ENCODE data around the gene CYP2R1.
"Not testable (repeated sequence)": the region's sequence is repeated elsewhere in the genome, so short reads cannot be mapped to it uniquely, and the experiment has no call there.

The CYP2R1 gene

DNA sequence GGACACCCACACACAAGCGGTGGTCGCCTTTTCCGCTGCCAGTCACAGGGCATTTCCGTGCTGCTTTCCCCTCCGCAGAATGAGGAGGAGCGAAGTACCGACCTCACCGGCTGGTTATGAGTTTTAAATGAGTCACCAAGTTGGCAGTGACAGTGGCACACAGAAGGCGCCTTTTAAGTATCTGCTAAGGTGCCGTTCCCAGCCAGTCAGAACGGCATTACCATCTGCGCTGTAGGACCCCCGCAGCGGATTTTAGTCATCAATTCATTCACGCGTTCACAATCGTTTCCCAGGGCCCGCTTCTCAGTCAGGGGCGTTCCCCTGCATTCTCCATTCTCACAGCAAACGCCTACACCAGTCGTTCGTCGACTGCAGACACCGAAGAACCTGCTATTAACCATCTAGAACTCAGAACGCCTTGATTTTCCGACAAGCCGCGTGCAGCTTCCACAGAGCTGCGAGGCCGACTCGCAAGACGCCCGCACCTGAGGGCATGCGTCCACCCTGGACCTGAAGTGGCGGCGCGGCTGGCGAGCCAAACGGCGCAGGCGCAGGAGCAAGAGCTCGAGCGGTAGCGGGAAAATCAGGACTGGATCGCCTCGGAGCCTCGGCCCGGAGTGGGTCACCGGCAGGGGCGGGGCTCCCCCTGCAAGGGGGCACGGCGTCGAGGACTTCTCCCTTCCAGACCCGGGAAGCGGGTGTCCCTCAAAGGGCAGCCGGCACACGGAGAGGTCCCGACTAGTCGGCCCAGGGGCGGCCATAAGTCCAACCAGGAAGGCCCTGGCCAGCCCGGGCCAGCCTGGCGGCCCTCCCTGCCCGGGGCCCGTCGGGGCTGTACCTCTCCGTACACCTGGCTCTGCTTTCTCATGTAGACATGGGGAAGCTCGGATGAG, 642 bp downstream of the CYP2R1 start:
- DNase-seq: peak; percentile 91 to 92

DNA sequence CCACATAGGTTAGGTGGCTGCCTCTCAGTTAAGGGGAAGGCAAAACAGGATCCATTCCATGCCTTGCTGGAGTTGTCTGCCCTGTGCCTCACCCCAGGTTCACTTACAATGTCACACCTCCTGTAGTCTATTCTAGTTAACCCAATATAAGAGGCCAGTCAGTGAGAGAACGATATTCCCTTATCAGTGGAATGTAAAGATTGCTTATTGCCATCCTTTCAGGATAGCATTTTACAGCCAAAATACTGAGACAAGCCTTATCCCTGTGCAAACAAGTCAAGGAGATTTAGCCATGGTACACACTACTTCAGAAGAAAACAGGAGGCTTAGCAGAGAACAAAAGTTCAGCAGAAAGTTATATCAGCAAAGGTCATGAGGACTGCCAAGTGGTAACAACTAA, 5.5 kb downstream of the CYP2R1 start:
- no peak for DNase-seq

DNA sequence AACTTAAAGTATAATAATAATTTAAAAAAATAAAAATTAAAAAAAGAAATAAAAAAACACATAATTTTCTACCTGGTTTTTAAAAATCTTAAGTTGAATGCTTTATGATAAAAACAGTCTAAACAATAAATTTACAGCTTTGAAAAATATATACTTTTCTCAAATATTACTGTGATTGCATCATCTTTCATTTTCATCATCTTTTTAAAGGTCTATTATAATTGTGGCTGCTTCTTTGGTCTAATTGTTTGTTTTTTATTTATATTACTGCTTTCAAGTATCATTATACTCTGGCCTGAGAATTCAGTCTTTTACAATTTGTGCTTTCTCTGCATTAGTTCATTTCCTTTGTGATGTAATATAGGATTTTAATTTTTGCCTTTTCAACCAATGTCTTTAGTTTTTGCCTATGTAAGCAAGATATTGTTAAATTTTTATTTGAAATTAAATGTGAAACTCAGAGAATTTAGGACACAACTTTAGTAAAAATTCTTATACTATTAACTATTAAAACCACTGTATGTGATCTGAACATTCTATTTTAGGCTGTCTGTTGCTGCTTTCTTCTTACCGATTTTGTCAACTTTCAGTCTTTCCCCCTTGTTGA, 7.3 kb downstream of the CYP2R1 start:
- no peak for DNase-seq

DNA sequence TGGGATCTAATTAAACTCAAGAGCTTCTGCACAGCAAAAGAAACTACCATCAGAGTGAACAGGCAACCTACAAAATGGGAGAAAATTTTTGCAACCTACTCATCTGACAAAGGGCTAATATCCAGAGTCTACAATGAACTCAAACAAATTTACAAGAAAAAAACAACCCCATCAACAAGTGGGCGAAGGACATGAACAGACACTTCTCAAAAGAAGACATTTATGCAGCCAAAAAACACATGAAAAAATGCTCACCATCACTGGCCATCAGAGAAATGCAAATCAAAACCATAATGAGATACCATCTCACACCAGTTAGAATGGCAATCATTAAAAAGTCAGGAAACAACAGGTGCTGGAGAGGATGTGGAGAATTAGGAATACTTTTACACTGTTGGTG, 8.3 kb downstream of the CYP2R1 start:
- DNase-seq: not testable (repeated sequence)

DNA sequence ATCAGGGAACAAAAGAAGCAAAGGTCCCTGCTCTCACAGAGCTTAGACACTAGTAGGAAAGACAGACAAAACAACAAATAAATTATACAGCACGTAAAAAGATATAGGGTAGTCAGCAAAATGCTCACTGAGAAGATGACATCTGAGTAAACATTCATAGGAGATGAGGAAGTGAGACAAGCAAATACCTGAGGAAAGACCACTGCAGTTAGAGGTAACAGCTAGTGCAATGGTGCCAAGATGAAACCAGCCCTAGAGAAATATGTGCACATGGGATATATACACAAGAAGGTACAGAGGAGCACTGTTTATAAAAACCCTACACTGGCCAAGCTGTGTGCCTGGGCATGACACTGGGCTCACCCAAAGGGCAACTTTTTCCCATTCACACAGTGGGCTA, 9.8 kb downstream of the CYP2R1 start:
- DNase-seq: no peak

DNA sequence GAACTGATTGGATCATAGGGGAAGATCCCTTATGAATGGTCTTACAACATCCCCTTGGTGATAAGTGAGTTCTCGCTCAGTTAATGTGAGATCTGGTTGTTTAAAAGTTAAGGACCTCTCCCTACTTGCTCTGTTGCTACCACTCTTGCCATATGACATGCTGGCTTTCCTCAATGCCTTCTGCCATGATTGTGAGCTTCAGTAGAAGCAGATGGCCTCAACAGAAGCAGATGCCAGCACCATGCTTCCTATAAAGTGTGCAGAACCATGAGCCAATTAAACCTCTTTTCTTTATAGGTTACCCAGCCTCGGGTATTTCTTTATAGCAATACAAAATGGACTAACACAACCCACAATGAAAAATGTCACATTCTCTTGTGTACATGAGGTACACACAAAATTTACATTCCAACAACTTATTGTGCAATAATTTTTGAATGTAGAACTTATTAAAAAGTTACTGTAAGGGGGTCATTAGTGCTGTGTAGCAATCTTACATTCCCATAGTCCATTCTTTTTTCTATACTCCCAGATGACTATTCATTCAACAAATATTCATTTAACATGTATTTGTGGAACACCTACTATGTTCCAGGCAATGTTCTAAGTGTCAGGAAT, 10.3 kb downstream of the CYP2R1 start:
- no peak for DNase-seq

DNA sequence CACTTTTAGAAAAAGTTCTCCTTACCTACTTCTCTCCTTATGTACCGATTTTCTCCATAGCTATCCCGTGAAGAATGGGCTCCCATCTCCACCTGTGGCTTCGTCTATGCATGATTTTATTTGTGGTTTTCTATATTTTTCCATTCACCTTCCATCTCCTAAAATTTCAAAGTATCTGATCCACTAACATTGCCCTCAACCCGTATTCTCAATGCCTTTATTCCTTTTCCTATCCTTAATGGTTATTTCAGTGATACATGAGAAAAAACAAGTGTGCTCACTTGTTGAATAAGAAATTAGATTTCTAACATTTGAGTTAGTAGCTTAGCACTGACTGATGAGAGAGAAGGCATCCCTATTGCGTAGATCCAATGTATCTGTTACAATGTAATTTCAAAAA, 16.9 kb downstream of the CYP2R1 start:
- DNase-seq: no peak

DNA sequence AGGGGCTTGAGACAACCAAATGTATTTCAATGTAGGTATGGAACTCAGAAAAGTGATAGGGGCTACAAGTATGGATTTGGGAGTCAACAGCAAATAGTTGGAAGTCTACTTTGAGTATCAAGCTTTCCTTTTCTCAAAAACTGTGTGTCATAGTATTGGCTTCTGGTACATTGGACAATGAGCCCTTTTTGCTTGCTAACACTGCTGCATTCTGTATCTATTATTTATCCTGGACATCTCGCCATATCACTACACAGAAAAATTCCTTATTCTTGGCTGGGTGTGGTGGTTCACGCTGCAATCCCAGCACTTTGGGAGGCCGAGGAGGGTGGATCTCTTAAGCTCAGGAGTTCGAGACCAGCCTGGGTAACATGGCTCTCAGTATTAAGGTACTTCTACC, 18.4 kb downstream of the CYP2R1 start:
- no peak for DNase-seq

DNA sequence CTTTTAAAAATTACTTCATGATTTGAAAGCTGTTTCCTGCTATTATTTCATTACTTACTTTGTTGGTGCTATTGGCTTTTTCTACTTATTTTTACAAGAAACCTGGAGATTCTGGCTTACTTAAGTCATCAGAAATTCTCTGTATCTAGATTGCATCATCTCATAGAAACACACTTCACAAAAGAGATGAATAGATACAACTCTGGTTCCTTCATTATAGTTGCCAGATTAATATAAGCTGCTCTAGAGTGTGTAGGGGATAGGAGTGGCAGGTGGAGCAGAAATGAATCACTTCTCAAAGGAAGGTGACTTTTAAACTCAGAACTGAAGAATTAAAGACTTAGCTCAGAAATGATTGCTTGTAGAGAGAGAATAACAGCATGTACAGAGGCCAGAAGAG, 20.0 kb downstream of the CYP2R1 start:
- DNase-seq: no peak

DNA sequence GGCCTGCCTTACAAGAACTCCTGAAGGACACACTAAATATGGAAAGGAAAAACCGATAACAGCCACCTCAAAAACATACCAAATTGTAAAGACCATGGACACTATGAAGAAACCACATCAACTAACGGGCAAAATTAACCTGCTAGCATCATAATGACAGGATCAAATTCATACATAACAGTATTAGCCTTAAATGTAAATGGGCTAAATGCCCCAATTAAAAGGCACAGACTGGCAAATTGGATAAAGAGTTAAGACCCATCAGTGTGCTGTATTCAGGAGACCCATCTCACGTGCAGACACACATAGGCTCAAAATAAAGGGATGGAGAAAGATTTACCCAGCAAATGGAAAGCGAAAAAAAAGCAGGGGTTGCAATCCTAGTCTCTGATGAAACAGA, 28.3 kb downstream of the CYP2R1 start:
- not testable (repeated sequence) for DNase-seq

DNA sequence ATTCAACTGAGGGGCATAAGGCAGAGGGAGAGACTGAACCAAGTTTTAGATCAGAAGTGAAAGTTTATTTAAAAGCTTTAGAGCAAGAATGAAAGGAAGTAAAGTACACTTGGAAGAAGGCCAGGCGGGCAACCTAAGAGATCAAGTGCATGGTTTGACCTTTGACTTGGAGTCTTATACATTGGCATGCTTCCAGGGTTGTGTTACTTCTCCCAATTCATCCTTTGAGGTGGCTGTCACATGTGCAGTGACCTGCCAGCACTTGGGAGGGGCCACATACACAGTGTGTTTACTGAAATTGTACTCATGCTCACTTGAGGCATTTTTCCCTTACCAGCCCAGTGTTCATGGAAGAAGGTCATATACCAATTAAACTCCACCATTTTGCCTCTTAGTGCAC, 30.4 kb downstream of the CYP2R1 start:
- no peak for DNase-seq

DNA sequence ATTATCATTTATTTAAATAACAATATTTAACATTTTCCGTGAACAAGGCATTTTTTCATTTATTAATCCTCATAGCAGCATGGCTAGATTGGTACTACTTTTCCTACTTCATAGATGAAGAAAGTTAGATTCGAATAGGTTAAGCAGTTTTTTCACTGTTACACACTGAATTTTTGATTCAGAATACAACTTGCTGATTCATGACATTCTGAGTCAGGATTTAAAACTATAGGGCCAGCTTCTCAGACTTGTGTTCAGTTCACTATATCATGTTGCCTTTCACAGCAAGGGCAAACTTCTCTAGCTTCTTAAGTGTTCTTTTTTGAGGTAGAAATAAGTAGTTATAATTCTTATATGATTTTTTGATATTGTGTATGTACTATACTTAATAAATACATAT, 31.5 kb downstream of the CYP2R1 start:
- DNase-seq: no peak

DNA sequence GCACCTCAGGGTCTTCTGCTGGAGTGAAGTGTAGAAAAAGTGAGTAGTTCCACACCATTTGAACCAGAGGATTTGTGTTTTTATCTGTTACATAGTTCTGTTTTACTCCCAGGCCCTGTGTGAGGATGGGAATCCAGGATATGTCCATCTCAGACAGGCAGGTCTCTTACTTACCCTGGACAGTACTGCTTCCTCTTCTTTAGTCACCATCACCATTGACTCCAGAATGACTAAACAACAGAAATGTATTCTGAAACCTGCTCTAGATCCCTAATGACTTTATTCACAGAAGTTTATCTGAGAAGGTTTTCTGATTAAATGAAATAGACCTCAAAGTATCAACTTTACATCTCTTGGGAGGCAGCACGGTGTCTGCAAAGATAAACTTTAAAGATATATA, 33.6 kb downstream of the CYP2R1 start:
- no peak for DNase-seq

DNA sequence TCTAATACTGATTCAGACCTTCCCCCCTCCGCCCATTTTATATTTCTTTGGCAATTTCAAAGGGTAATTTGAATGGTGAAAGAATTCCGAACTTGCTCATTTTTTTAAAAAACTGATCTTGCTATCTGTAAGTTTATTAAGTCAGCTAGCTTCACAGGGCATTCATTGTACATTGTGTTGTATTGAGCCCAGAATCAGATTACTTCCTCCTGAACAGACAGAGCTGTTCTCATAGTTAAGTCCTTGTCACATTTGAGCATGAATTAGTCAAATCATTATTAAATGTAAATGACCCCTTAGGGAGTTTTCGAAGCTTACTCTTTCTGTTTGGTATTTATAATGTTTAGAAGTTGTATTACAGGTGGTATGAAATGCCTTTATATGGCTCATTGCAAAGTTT, 34.4 kb downstream of the CYP2R1 start:
- DNase-seq: no peak

DNA sequence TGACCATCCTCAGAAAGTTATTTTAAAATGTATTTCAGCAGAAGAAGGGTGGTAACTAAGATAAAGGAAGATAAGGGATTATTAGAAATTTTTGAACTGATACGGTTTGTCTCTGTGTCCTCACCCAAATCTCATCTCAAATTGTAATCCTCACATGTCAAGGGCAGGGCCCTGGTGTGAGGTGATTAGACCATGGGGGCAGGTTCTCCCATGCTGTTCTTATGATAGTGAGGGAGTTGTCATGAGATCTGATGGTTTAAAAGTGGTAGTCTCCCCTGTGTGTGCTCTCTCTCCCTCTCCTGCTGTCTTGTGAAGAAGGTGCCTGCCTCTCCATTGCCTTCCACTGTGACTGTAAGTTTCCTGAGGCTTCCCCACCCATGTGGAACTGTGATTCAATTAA, 36.1 kb downstream of the CYP2R1 start:
- no peak for DNase-seq

DNA sequence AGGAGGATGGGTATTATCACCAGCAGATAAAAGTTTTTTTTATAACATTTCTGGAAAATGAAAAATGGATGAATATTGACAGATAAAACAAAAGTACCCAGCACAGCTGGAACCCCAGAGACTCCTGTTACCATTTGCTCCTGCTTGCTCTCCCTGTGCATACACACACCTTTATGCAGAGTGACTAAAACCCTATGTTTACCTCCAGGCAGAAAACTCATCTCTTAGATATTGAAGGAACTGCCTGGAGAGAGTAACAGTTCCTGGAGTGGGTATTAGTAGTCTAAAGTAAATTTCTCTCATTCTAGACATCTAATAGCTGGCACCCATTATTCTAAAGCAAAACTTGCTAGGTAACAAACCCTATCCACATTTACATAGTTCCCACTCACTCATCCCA, 38.0 kb downstream of the CYP2R1 start:
- no peak for DNase-seq

DNA sequence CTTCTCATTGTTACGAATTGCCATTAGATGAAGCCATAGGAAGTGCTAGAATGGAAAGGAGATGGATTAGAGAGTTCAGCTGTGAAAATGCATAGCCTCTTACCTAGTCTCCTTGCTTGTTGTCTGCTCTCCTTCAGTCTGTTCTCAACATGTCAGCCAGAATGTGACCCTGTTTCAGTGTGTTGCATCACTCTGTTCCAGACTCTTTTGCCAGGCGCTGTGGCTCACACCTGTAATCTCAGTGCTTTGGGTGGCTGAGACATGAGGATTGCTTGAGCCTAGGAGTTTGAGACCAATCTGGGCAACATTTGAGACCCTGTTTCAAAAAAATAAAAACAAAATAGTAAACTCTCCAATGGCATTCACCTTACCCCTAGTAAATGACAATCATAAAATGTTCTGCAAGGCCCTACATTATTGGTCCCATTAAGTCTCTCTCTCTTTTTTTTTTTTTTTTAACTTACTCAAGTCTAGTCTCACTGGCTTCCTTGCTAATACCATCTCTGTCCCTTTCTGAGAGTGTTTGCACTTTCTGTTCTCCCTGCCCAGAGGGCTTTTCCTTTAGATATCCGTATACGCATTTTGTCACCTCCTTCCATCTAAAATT, 39.4 kb downstream of the CYP2R1 start:
- DNase-seq: no peak

DNA sequence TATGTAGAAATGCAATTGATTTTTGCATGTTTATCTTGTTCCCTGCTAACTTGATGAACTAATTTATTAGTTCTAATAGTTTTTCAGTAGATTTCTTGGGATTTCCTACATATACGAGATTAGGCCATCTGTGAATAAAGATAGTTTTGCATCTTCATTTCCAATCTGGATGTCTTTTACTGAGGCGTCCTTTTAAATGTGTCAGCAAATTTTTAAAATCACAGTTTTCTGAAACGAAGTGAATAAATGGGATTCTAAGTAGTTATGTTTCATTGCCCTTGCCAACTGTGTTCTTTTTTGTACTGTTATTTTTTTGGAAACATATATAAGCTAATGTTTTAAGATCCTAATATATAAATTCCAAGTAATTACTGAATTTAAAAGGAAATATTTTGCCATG, 50.0 kb downstream of the CYP2R1 start:
- no peak for DNase-seq

DNA sequence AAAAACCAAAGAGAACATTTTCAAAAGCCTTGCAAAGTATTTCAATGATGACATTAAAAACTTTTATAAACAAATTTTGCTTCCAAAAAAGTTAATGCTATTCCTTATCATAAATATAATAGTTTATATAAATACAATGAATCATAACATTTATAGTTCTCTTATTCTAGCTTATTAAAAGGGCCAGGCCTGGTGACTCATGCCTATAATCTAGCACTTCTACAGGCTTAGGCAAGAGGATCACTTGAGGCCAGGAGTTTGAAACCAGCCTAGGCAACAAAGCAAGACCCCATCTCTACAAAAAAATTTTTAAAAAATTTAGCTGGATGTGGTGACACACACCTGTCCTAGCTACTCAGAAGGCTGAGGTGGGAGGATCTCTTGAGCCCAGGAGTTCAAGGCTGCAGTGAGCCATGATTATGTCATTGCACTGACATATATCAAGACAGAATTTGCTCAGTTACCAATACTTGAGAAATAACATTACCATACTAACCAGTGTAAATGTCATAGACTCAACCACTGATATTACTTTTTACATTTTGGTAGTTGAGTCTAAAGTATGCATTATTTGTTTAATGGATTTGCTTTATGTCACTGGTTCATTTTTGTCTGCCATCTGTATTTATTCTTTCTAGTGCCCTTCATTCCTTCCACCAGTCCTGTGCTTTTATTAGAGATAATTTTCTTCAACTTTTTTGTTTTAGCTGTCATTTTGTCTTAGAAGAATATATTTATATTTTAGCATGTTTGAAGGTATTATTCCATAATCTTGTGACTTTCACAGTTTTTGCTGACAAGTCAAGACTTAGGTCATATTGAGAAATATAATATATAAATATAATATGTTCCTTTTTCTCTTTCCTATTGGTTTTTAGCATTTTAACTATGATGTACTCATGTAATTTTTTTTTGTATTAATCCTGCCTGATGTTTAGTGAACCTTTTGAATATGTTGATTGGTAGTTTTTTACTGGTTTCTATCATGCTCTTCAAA, 56.2 kb downstream of the CYP2R1 start:
- DNase-seq: no peak

Measured in inflammatory macrophage (primary cell).